Left lung (tissue), 10 donors: ENCODE measurements around the gene MIER2. TPM values are rescaled to one million over a fixed set of nuclear protein-coding genes. Genes with fewer than 3 reads are reported as not detected.
A peak's percentile ranks its signal among the peaks of the same experiment; 100 is the strongest.

ENCODE experiments used
- ATAC-seq: fragments of 200-7000 bp; cut with Tn5 transposase; one replicate; pipeline ENCODE4 v1.9.1; 2020; ENCODE audit warnings: moderate library complexity
- DNase-seq, 4 donors: peaks; one replicate each; pipeline ENCODE4 v3.0.0-alpha.2; 2013 to 2020
- H3K27ac ChIP-seq, 2 donors: fragments of 200-600 bp; sonication (generic) in 1 of 2; one replicate each; pipeline versions ENCODE4 v1.5.0 to v1.8.0; 2020 to 2021
- H3K27me3 ChIP-seq, 2 donors: fragments of 200-600 bp; sonication (generic) in 1 of 2; one replicate each; pipeline versions ENCODE4 v1.5.0 to v1.8.0; 2020 to 2021
- H3K36me3 ChIP-seq, 2 donors: fragments of 200-600 bp; sonication (generic) in 1 of 2; one replicate each; pipeline versions ENCODE4 v1.5.0 to v1.8.0; 2020 to 2021
- H3K4me1 ChIP-seq, 2 donors: fragments of 200-600 bp; one replicate each; pipeline ENCODE4 v1.8.0; 2021
- H3K4me3 ChIP-seq, 2 donors: fragments of 200-600 bp; sonication (generic) in 1 of 2; one replicate each; pipeline versions ENCODE4 v1.5.0 to v1.8.0; 2020 to 2021; ENCODE audit warnings: mild to moderate bottlenecking in 1 of 2
- H3K9me3 ChIP-seq, 2 donors: fragments of 200-600 bp; sonication (generic) in 1 of 2; one replicate each; pipeline versions ENCODE4 v1.5.0 to v1.8.0; 2020 to 2021
- intact Hi-C, 2 donors: fragments of 100-400 bp; cut with DNase I; formaldehyde crosslinking; loops; one replicate each; pipeline versions ENCODE4 v1.11.2 to v1.14.2; 2022
- polyA plus RNA-seq, 6 donors: library from polyadenylated mRNA; unstranded; fragments of 120-200 nt; gene quantifications; one replicate each; pipeline ENCODE4 v1.2.1, GENCODE V29; 2013; ENCODE audit not compliant: insufficient read length in 6 of 6
- total RNA-seq, 2 donors: library from RNA; stranded (reverse); fragmentation: NEBNext Ultra II Directional; extraction: Animal tissue kit (Norgen Biotek cat#: 25700); gene quantifications; one replicate each; pipeline ENCODE4 v1.2.1, GENCODE V29; 2021
- TF ChIP-seq, protein P1 (sequence below), 2 donors: fragments of 200-600 bp; sonication (generic) in 1 of 2; IDR thresholded peaks; one replicate each; pipeline versions ENCODE4 v1.5.0 to v1.8.0; 2021; ENCODE audit warnings: antibody characterized with exemption in 2 of 2
- donor health status: DM: no; HTN: yes; CAD: no.
- donor health status: DM: no; HTN: no; CAD: no.

Gene MIER2
- total and polyA plus RNA-seq, 8 donors = 20.3 to 41.6 (median 26.8) TPM

DNA sequence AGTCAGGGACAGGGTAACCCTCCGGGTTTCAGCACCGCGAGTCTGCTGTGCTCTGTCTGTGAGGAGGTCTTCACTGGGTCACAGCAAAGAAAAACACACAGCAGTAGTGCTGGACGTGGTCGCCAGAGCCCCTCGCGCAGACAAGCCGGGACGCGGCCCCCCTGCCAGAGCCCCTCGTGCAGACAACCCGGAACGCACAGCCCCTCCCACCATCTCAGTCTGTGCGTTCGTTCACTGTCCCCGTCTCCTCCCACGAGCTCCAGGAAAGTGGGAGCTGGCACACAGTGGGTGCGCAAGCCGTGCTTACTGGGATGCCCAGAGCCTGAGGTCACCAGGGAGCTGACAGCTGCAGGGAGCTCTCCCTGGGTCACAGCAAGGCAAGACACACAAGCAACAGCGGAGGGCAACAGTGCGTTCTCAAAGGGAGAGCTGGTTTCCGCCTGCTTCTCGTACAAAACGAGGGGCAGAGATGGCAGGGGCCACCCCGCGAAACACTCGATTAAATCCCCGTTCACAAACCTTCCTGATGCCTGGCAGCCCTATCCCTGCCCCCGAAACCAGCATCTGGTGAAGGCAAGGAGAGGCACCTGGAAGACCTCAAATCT, 50.2 kb downstream of the MIER2 start:
- peak in 1 of 4 donors; percentile 67 for DNase-seq
- Histone ChIP-seq H3K36me3 (no peaks in the 10 kb centered on the region), H3K27ac (no peak overlapping the region), H3K4me3 (no peak overlapping the region), H3K9me3 (no peaks in the 10 kb centered on the region), H3K27me3 (peaks cover 46 to 65% of the 10 kb centered on the region in 2 donors), H3K4me1 (peaks cover 10 to 43% of the 10 kb centered on the region in 2 donors)
- peak; percentile 10 for ATAC-seq
- TF ChIP-seq, protein P1, sequence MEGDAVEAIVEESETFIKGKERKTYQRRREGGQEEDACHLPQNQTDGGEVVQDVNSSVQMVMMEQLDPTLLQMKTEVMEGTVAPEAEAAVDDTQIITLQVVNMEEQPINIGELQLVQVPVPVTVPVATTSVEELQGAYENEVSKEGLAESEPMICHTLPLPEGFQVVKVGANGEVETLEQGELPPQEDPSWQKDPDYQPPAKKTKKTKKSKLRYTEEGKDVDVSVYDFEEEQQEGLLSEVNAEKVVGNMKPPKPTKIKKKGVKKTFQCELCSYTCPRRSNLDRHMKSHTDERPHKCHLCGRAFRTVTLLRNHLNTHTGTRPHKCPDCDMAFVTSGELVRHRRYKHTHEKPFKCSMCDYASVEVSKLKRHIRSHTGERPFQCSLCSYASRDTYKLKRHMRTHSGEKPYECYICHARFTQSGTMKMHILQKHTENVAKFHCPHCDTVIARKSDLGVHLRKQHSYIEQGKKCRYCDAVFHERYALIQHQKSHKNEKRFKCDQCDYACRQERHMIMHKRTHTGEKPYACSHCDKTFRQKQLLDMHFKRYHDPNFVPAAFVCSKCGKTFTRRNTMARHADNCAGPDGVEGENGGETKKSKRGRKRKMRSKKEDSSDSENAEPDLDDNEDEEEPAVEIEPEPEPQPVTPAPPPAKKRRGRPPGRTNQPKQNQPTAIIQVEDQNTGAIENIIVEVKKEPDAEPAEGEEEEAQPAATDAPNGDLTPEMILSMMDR (IDR thresholded peaks at IDR 0.05) = no peak
- intact Hi-C loops = no loop called here

DNA sequence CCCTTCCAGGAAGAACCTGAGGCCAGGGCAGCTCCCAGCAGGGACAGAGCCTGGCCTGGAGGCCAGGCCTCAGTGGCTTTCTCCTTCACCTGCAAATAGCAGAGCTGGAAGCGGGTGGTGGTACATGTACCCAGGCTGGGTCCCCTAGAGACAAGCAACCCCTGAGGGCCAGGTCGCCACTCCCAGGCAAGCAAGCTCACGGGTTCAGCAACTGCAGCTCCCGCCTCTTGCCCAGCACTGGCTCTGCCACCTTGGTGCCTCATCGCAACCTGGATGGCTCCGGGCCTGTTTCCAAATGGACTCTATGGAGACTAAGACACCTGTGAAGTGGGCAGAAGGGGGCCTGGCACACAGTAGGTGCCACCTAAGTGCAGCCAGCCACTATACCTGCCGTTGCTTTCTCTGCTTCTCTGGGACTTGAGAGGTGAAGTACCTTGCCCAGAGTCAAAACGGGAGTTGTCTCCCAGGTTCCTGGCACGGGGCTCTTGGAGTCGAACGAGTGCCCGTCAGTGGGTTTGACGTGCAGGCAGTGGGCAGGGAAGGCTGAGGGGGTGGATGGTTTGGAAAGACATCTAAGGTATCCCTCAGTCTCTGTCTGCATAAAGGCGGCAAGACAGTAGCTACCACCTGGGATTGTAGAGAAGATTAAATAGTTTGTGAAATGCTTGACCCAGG, 51.0 kb downstream of the MIER2 start:
- DNase-seq (peak in 1 of 4 donors; percentile 23), ATAC-seq (no peak)
- intact Hi-C loops = no loop called here
- no peak overlapping the region for H3K4me3 ChIP-seq
- no peak overlapping the region for H3K27ac ChIP-seq
- H3K9me3 ChIP-seq = no peaks in the 10 kb centered on the region
- H3K36me3 ChIP-seq = no peaks in the 10 kb centered on the region
- peaks cover 10 to 43% of the 10 kb centered on the region in 2 donors for H3K4me1 ChIP-seq
- H3K27me3 ChIP-seq = peaks cover 46 to 72% of the 10 kb centered on the region in 2 donors
- TF ChIP-seq, protein P1 (IDR thresholded peaks at IDR 0.05) = no peak

DNA sequence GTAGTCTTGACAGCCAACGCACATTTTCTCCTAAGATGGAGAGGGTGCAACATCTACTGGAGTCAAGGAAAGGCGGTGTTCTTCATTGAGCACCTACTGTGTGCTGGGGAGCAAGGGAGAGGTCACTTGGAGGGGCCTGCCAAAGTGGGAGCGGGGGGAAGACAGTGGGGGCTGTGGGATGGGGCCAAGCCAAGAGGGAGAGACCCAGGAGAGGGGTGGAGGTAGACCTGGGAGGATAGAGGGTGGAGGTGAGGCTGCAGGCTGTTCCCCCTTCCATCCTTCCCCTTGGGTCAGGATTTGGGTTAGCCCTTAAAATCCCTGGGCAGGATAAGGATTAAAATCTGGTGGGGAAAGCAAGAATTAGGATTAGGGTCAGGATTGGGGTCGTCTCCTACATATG, 51.6 kb downstream of the MIER2 start:
- TF ChIP-seq, protein P1 (IDR thresholded peaks at IDR 0.05) = no peak
- no peaks in the 10 kb centered on the region for H3K36me3 ChIP-seq
- no peak overlapping the region for H3K27ac ChIP-seq
- peaks cover 10 to 43% of the 10 kb centered on the region in 2 donors for H3K4me1 ChIP-seq
- no peaks in the 10 kb centered on the region for H3K9me3 ChIP-seq
- peaks cover 46 to 72% of the 10 kb centered on the region in 2 donors for H3K27me3 ChIP-seq
- ATAC-seq (no peak), DNase-seq (no peak)
- H3K4me3 ChIP-seq = no peak overlapping the region
- intact Hi-C loops = no loop called here

DNA sequence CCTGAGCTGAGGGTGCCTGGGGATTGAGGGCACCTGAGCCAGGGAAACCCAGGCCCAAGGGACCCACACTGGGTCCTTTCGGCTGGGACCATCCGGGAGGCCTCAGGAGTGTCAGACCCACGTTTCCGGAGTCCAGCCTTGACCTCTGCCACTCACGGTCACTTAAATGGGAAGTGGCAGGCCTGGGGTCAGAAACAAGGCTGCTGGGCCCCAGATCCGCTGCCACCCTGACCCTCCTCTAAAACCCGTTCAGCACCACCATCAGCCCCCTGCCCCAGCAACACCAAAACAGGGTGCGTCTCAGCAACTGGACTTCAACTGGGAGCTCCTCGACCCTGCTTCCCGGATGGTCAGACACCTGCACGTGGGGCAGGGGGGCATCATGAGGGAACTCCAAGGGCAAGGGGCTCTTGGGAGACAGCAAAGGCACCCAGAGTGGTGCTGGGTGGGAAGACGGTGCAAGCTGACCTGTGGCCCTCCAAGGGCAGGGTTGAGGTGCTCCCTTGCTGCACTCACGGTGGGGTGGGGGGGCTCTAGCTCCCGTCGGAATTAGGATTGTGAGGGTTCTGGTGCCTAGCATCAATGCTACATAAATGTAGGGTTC, 52.2 kb downstream of the MIER2 start:
- no peak overlapping the region for H3K27ac ChIP-seq
- ATAC-seq = no peak
- no peaks in the 10 kb centered on the region for H3K9me3 ChIP-seq
- intact Hi-C loops = no loop called here
- DNase-seq = peak in 1 of 4 donors; percentile 56
- peaks cover 46 to 72% of the 10 kb centered on the region in 2 donors for H3K27me3 ChIP-seq
- TF ChIP-seq, protein P1 (IDR thresholded peaks at IDR 0.05) = no peak
- H3K36me3 ChIP-seq = no peaks in the 10 kb centered on the region
- H3K4me3 ChIP-seq = no peak overlapping the region
- peaks cover 10 to 43% of the 10 kb centered on the region in 2 donors for H3K4me1 ChIP-seq
